Breast epithelium (tissue), 4 donors: ENCODE results near the gene MARK3. TPM values are rescaled to one million over a fixed set of nuclear protein-coding genes. Genes with fewer than 3 reads are reported as not detected.
A peak's percentile ranks its signal among the peaks of the same experiment; 100 is the strongest.

Experiments
- DNase-seq, 2 donors: peaks; one replicate each; pipeline ENCODE4 v3.0.0-alpha.2; 2019; ENCODE audit warnings: low spot score in 2 of 2
- H3K27ac ChIP-seq, 2 donors: fragments of 200-600 bp; sonication (generic) in 1 of 2; one replicate each; pipeline ENCODE4 v1.5.1; 2016 to 2019; ENCODE audit warnings: mild to moderate bottlenecking in 1 of 2
- H3K27me3 ChIP-seq, 2 donors: fragments of 200-600 bp; sonication (generic) in 1 of 2; one replicate each; pipeline versions ENCODE4 v1.5.1 to v1.6.0; 2017 to 2019; ENCODE audit warnings: control low read depth in 1 of 2, mild to moderate bottlenecking in 1 of 2
- H3K36me3 ChIP-seq: fragments of 200-600 bp; one replicate; pipeline ENCODE4 v1.5.1; 2019
- H3K4me1 ChIP-seq, 2 donors: fragments of 200-600 bp; sonication (generic); one replicate each; pipeline ENCODE4 v1.5.1; 2016 to 2019; ENCODE audit warnings: control low read depth in 1 of 2
- H3K4me3 ChIP-seq, 3 donors: fragments of 200-600 bp; sonication (generic); 1 replicate in 2 of 3; 2 replicates in 1 of 3; pipeline ENCODE4 v1.5.1; 2016 to 2019; ENCODE audit warnings: mild to moderate bottlenecking in 3 of 3, moderate library complexity in 2 of 3
- H3K9me3 ChIP-seq, 2 donors: fragments of 200-600 bp; sonication (generic) in 1 of 2; one replicate each; pipeline ENCODE4 v1.5.1; 2016 to 2019; ENCODE audit warnings: control low read depth in 1 of 2
- CTCF ChIP-seq, 3 donors: fragments of 450-650 bp; IDR thresholded peaks; one replicate each; pipeline ENCODE4 v1.5.1; 2016 to 2017; ENCODE audit warnings: antibody characterized with exemption in 3 of 3, mild to moderate bottlenecking in 3 of 3, moderate library complexity in 3 of 3
- POLR2A ChIP-seq: fragments of 450-650 bp; IDR thresholded peaks from one replicate; pipeline ENCODE4 v1.6.1; 2016; ENCODE audit warnings: antibody characterized with exemption, mild to moderate bottlenecking, moderate library complexity
- POLR2AphosphoS5 ChIP-seq, 3 donors: sonication (generic); formaldehyde crosslinking; IDR thresholded peaks; one replicate each; pipeline ENCODE4 v1.6.1; 2017; ENCODE audit warnings: antibody characterized with exemption in 3 of 3
- intact Hi-C: fragments of 100-400 bp; cut with DNase I; formaldehyde crosslinking; loops from one replicate; pipeline ENCODE4 v1.15.1; 2023; ENCODE audit warnings: low total_unique reads
- total RNA-seq, 3 donors: library from RNA; depleted of rRNA; stranded (reverse); fragments of >200 nt; gene quantifications; one replicate each; pipeline ENCODE4 v1.1.0, GENCODE V29; 2016

MARK3 gene
- total RNA-seq, 3 donors from 2014 or later: 70.2 to 107 (median 87.5) TPM

- H3K9me3 ChIP-seq: no peaks in the 10 kb centered on the region
- intact Hi-C loops: no loop called here
- no peak for DNase-seq
- H3K36me3 ChIP-seq: no peaks in the 10 kb centered on the region
- H3K4me1 ChIP-seq: peaks cover 14 to 21% of the 10 kb centered on the region in 2 donors
- H3K27me3 ChIP-seq: no peaks in the 10 kb centered on the region
- H3K4me3 ChIP-seq: no peak overlapping the region
- no peak for TF ChIP-seq POLR2AphosphoS5 (IDR thresholded peaks at IDR 0.05)
- no peak for TF ChIP-seq POLR2A
- TF ChIP-seq CTCF (IDR thresholded peaks at IDR 0.05): no peak
- no peak overlapping the region for H3K27ac ChIP-seq
These were observed 152.2 kb downstream of the MARK3 start for GRCh38 chr14:103537175-103537990.

GRCh38 chr14:103538291-103539055 lies 153.3 kb downstream of the MARK3 start:
- Histone ChIP-seq H3K27ac (peak overlapping the region in 1 of 2 donors; percentile 58), H3K27me3 (no peaks in the 10 kb centered on the region), H3K9me3 (no peaks in the 10 kb centered on the region), H3K4me3 (no peak overlapping the region), H3K4me1 (peaks cover 25 to 32% of the 10 kb centered on the region in 2 donors), H3K36me3 (no peaks in the 10 kb centered on the region)
- TF ChIP-seq CTCF (IDR thresholded peaks at IDR 0.05): no peak
- no peak for TF ChIP-seq POLR2AphosphoS5 (IDR thresholded peaks at IDR 0.05)
- TF ChIP-seq POLR2A: no peak
- no peak for DNase-seq
- intact Hi-C loops: no loop called here

- H3K27ac ChIP-seq: peak overlapping the region in 1 of 2 donors; percentile 58
- intact Hi-C loops: no loop called here
- H3K4me3 ChIP-seq: no peak overlapping the region
These were observed 154.0 kb downstream of the MARK3 start for GRCh38 chr14:103539056-103539825.

More at GRCh38 chr14:103539056-103539825, 154.0 kb downstream of the MARK3 start:
- Histone ChIP-seq H3K27me3 (no peaks in the 10 kb centered on the region), H3K36me3 (no peaks in the 10 kb centered on the region), H3K4me1 (peaks cover 30 to 39% of the 10 kb centered on the region in 2 donors), H3K9me3 (no peaks in the 10 kb centered on the region)
- no peak for DNase-seq
- TF ChIP-seq POLR2AphosphoS5 (IDR thresholded peaks at IDR 0.05): no peak
- TF ChIP-seq POLR2A: no peak
- TF ChIP-seq CTCF (IDR thresholded peaks at IDR 0.05): no peak
